ENCODE results near the gene DISC1. TPM values are rescaled to one million over a fixed set of nuclear protein-coding genes. Genes with fewer than 3 reads are reported as not detected.

Gene DISC1
- polyA plus RNA-seq, 3 donors: 5.5 to 14.7 (median 5.8) TPM

DNA sequence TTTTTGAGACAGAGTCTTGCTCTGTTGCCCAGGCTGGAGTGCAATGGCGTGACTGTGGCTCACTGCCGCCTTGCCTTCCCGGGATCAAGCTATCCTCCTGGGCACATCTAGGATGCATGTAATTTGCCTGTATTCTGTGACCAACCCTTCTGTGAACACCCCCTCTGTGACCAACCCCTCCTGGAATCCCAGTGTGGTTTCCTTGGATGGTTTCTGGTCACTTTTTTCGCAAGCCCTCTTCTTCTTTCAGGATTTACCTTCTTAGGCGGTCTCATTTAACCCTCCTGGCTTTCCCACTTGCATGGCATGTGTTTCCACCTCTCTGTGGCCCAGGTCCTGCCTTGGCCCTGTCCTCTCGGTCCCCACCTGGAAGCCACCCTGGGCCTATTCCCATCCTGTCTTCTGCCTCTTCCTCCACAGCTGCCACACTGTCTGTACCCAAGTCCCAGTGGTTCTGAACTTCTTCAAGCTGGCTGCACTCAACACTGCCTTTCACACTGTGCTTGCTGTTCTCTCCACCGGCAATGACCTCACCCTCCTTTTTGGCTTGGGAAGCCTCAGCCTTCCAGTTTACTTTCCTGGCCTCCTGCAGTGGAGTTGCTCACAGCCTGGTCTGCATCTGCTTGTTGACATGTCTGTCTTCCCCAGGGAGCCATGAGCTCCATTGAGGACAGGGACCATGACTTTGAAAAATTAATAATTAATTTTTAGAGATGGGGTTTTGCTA is 57.0 kb downstream of the DISC1 start:
- DNase-seq: no peak
- peaks cover 0 to 2% (median 0%) of the 10 kb centered on the region in 3 donors for H3K27me3 Mint-ChIP-seq (ENCODE audit: low read depth in 3 of 3)
- H3K79me2 ChIP-seq (ENCODE audit: insufficient read depth, low read length): peaks cover 47% of the 10 kb centered on the region
- H3K4me1 Mint-ChIP-seq: peaks cover 21% of the 10 kb centered on the region
- 95% methylated on average over 7 of the region's 7 CpGs for WGBS (ENCODE audit: insufficient coverage)
- no peak overlapping the region for H3K27ac ChIP-seq (ENCODE audit: low read depth in 1 of 2, low read length in 2 of 2)
- H3K27me3 ChIP-seq (ENCODE audit: control insufficient read depth in 2 of 2, insufficient read depth in 2 of 2, low read length in 2 of 2): no peaks in the 10 kb centered on the region
- intact Hi-C loops (cut with micrococcal nuclease): no loop called here
- H3K9me3 ChIP-seq (replicated peaks in 1 of 2; ENCODE audit: control insufficient read depth in 1 of 2, insufficient read depth in 1 of 2, low read length in 2 of 2): peaks cover 11 to 23% of the 10 kb centered on the region in 2 donors
- TF ChIP-seq CTCF (IDR thresholded peaks at IDR 0.05): no peak
- H3K36me3 ChIP-seq (replicated peaks in 1 of 2; ENCODE audit: control insufficient read depth in 1 of 2, insufficient read depth in 2 of 2, low read length in 2 of 2): peaks cover 0 to 29% of the 10 kb centered on the region in 2 donors
- H3K4me1 ChIP-seq (ENCODE audit: control insufficient read depth in 1 of 2, insufficient read depth in 2 of 2, low read length in 2 of 2): no peaks in the 10 kb centered on the region
- peaks cover 10 to 25% (median 22%) of the 10 kb centered on the region in 7 donors for H3K9me3 Mint-ChIP-seq
- peaks cover 19 to 38% of the 10 kb centered on the region in 2 donors for H3K36me3 Mint-ChIP-seq
- no peak overlapping the region for H3K4me3 Mint-ChIP-seq
- H3K4me2 ChIP-seq (replicated peaks; ENCODE audit: extremely low read depth, low read length, poor library complexity, severe bottlenecking): no peak overlapping the region
- no peak overlapping the region for H2AFZ ChIP-seq (ENCODE audit: insufficient read depth, low read depth, low read length, poor library complexity, severe bottlenecking)
- no peak overlapping the region for H3K9ac ChIP-seq (ENCODE audit: insufficient read depth, low read length, poor library complexity, severe bottlenecking)
- no peak overlapping the region for H3K4me3 ChIP-seq (replicated peaks in 1 of 3; ENCODE audit: low read depth in 2 of 3, low read length in 3 of 3)
- peaks cover 74% of the 10 kb centered on the region for H4K20me1 ChIP-seq (ENCODE audit: insufficient read depth, low read length)
- peak overlapping the region in 3 of 7 donors; percentile 15 to 61 (median 22) for H3K27ac Mint-ChIP-seq

- H3K4me3 ChIP-seq (replicated peaks in 1 of 3; ENCODE audit: low read depth in 2 of 3, low read length in 3 of 3): no peak overlapping the region
- intact Hi-C loops (cut with micrococcal nuclease): no loop called here
- no peaks in the 10 kb centered on the region for H3K27me3 ChIP-seq (ENCODE audit: control insufficient read depth in 2 of 2, insufficient read depth in 2 of 2, low read length in 2 of 2)
- peaks cover 73% of the 10 kb centered on the region for H4K20me1 ChIP-seq (ENCODE audit: insufficient read depth, low read length)
- H3K79me2 ChIP-seq (ENCODE audit: insufficient read depth, low read length): peaks cover 53% of the 10 kb centered on the region
- 95% methylated on average over 7 of the region's 15 CpGs for WGBS (ENCODE audit: insufficient coverage)
- peaks cover 11 to 23% of the 10 kb centered on the region in 2 donors for H3K9me3 ChIP-seq (replicated peaks in 1 of 2; ENCODE audit: control insufficient read depth in 1 of 2, insufficient read depth in 1 of 2, low read length in 2 of 2)
- peaks cover 0 to 29% of the 10 kb centered on the region in 2 donors for H3K36me3 ChIP-seq (replicated peaks in 1 of 2; ENCODE audit: control insufficient read depth in 1 of 2, insufficient read depth in 2 of 2, low read length in 2 of 2)
- DNase-seq: no peak
- no peak for TF ChIP-seq CTCF (IDR thresholded peaks at IDR 0.05)
- H3K9me3 Mint-ChIP-seq: peaks cover 10 to 25% (median 22%) of the 10 kb centered on the region in 7 donors
- peaks cover 18% of the 10 kb centered on the region for H3K4me1 Mint-ChIP-seq
- no peaks in the 10 kb centered on the region for H3K4me1 ChIP-seq (ENCODE audit: control insufficient read depth in 1 of 2, insufficient read depth in 2 of 2, low read length in 2 of 2)
- no peak overlapping the region for H3K27ac ChIP-seq (ENCODE audit: low read depth in 1 of 2, low read length in 2 of 2)
- no peak overlapping the region for H3K9ac ChIP-seq (ENCODE audit: insufficient read depth, low read length, poor library complexity, severe bottlenecking)
- H2AFZ ChIP-seq (ENCODE audit: insufficient read depth, low read depth, low read length, poor library complexity, severe bottlenecking): no peak overlapping the region
- H3K4me3 Mint-ChIP-seq: no peak overlapping the region
- H3K36me3 Mint-ChIP-seq: peaks cover 19 to 34% of the 10 kb centered on the region in 2 donors
- H3K27ac Mint-ChIP-seq: peak overlapping the region in 1 of 7 donors; percentile 25
- H3K27me3 Mint-ChIP-seq (ENCODE audit: low read depth in 3 of 3): peaks cover 0 to 2% (median 0%) of the 10 kb centered on the region in 3 donors
- H3K4me2 ChIP-seq (replicated peaks; ENCODE audit: extremely low read depth, low read length, poor library complexity, severe bottlenecking): no peak overlapping the region
Measured at GRCh38 chr1:231684356-231685244, 58.0 kb downstream of the DISC1 start.

Measured in CD14-positive monocyte (primary cell).